ENCODE results near the gene CYLD.

GRCh38 chr16:50838885-50839284 lies 97.0 kb downstream of the CYLD start:
- TF ChIP-seq CTCF (IDR thresholded peaks at IDR 0.05) (no peak), POLR2A (IDR thresholded peaks at IDR 0.05) (no peak), POLR2AphosphoS5 (IDR thresholded peaks at IDR 0.05) (no peak)
